ENCODE measurements around the gene IARS2. TPM values are rescaled to one million over a fixed set of nuclear protein-coding genes. Genes with fewer than 3 reads are reported as not detected.
A peak's percentile ranks its signal among the peaks of the same experiment; 100 is the strongest.
"Not testable (repeated sequence)": the region's sequence is repeated elsewhere in the genome, so short reads cannot be mapped to it uniquely, and the experiment has no call there.

The IARS2 gene
- total RNA-seq, result 76.6 TPM

DNA sequence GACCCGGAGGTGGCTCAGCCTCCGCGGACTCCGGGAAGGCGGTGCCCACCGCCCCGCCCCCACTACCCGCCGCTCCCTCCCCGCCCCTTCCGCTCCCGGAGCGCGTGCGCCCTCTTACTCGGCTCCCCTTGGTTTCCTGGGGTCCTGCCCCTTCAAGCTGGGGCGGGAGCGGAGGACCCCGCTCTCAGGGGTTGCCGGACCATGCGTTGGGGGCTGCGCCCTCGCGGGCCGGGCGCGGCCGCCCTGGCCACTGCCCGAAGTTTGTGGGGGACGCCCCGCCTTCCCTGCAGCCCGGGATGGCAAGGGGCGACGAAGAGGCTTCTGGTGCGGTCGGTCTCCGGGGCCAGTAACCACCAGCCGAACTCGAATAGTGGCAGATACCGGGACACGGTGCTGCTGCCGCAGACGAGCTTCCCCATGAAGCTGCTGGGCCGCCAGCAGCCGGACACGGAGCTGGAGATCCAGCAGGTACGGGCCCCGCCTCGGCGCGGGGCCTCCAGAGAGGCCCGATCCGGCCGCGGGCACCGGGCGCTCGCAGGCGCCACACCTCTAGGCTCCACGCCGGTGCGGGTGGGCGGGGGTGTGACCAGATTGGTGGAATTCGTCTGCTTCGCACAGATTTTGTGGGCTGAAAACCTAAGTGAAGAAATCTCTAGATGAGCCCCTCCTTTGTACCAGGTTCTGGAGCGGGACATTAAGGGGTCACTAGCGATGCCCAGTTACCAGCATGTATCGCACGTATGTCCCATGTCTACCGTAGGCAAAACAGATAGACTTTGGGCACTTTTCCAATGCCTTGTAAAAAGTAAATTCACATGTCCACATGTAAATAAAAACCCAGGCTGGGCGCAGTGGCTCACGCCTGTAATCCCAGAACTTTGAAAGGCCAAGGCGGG is at the start of gene IARS2:
TSS of gene IARS2 (plus strand) at position 117 of the 896 bp plus-strand sequence. CDS start at position 202, 85 bp downstream.
- DNase-seq (ENCODE audit: low spot score in 2 of 2), result peak; percentile 90
- FAIRE-seq, result no peak

DNA sequence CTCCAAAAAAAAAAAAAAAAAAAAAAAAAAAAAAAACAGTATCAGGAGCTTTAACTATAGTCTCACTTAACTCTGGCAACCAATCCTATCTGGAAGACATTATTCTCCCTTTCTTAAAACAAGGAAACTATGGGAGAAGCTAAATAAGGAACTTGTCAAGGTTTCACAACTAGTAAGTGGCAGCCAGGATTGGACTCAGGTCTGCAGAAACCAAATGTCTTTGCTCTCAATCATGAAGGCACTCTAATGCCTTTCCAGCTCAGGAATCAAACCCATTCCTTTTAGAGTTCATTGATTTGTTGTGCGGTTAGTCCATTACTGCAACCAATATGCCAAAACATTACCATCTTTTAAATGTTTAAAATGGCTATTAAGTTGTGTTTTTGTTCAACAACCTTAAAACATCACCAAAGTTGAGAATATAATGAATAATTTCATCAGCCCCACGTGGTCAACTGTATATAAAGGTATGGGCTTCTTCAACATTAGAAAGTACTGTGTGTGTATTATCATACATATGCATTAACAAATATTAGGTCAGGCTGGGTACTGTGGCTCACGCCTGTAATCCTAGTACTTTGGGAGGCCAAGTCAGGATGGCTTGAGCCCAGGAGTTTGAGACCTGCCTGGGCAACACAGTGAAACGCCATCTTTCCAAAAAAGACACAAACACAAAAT is 49.1 kb upstream of the IARS2 start:
- FAIRE-seq (no peak), DNase-seq (ENCODE audit: low spot score in 2 of 2) (no peak)

DNA sequence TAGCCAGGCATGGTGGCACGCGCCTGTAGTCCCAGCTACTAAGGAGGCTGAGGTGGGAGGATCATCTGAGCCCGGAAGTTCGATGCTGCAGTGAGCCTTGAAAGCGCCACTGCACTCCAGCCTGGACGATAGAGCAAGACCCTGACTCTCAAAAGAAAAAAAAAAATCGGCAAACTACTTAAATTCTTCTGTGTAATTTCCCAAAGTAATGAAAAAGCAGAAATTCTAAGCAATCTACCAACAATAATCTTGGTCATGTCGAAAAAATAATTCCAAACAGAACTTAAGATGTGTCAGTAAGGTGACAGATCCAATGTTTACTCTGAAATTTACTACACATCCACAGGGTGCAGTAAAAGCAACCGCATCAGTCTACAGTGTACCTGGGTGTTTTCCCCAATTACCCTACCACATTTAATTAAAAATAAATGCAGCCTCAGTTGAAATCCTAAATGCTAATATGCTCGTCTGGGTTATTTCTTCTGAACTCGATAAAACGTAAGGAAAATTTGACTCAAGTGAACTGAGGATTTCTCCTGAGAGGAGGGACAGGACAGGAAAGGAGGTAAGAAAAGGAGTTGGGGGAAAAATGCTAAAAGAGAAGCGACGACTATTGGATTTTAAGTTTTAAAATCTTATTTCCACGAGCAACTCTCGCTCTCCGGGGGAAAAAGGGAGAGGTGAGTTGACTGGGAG is 48.4 kb upstream of the IARS2 start:
- FAIRE-seq (no peak), DNase-seq (ENCODE audit: low spot score in 2 of 2) (no peak)

DNA sequence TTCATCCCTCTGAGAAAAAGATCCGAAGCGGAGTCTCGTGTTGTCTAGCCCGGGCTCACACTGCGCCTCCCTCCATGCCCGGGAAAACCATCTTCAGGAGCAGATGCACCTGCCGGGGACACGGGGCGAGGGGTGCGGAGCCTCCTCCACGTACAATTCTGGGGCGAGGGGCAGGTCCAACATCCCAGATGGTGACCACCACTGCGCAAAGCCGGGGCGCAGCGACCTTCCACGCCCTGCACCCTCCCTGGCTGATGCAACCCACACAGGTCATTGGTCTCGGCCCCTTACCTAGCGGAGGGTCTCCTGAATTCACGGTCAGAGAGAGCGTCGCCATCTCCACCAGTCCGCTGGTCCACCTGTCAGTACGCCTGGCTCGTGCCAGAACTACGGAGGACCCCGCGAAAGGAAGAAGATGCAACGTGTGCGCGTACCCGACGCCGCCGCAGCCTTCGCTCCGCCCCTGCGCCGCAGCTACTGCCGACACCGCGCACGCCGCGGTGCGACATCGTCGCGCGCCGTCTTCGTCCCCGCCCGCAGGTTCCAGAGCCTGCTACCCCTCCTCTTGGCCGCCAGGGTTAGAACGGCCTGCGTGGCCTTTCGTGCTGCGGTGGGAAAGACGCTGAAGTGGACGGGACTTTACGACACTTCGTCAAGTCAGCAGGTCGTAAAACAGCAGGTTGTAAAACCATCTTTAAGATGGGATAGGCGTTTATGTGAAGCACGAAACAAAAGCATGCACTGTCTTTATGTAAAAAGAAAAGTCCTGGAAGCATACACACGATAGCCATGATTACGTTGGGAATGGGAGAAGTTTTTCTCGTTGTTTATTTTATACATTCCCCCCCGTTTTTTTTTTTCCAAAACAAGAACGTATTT is 47.6 kb upstream of the IARS2 start, which contains the start of gene EPRS1:
TSS of gene EPRS1 (minus strand) at position 454 of the 879 bp plus-strand sequence. CDS start at position 337, 117 bp downstream.
- DNase-seq (ENCODE audit: low spot score in 2 of 2) (peak; percentile 77 to 87), FAIRE-seq (no peak)

DNA sequence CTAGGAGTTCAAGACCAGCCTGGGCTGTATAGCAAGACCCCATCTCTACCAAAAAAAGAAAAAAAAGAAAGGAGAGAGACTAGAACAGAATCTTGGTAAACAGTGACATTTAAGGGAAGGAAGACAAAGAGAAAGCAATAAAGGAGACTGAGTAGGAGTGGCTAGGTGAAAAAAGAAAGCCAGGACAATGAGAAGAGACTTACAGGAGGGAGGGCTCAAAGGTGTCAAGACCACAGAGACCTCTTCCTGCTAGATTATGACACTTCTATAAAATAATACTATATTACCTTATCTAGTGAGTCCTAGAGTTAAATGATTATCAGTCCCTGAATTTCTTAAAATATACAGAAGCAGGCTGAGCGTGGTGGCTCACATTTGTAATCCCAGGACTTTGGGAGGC is 37.6 kb upstream of the IARS2 start:
- FAIRE-seq (no peak), DNase-seq (ENCODE audit: low spot score in 2 of 2) (no peak)

DNA sequence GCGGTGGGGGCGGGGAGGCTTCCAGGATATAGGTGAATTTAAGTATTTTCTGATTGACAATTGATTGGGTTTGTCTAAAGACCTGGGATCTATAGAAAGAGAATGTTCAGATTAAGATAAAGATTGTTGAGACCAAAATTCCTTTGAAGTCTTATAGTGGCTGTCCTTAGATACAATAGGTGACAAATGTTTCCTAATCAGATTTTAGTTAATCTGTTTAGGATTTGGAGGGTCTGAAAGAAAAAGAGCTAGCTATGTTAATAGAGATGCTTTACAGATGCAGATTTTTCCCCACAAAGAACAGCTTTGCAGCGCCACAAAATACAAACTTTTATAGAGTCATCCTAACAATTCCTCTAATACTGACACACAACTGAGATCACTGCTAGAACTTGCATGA is 33.1 kb upstream of the IARS2 start:
- no peak for DNase-seq (ENCODE audit: low spot score in 2 of 2)
- no peak for FAIRE-seq

DNA sequence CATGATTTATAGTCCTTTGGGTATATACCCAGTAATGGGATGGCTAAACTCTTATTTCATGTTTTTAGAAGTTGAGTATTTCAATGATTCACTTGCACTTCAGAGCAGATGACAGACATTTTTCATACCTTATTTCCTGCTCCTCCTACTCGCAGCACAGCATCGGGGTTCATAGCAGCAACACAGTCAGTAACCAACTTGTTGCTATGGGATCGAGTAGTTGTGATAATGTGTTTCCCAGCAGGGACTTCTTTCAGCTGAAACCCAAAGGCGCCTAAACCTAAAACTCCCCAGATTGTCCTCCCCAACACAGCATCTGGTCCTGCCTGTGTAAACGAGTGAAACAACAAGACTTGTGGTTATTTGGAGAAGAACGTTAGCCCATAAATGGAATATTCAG is 31.3 kb upstream of the IARS2 start:
- no peak for FAIRE-seq

DNA sequence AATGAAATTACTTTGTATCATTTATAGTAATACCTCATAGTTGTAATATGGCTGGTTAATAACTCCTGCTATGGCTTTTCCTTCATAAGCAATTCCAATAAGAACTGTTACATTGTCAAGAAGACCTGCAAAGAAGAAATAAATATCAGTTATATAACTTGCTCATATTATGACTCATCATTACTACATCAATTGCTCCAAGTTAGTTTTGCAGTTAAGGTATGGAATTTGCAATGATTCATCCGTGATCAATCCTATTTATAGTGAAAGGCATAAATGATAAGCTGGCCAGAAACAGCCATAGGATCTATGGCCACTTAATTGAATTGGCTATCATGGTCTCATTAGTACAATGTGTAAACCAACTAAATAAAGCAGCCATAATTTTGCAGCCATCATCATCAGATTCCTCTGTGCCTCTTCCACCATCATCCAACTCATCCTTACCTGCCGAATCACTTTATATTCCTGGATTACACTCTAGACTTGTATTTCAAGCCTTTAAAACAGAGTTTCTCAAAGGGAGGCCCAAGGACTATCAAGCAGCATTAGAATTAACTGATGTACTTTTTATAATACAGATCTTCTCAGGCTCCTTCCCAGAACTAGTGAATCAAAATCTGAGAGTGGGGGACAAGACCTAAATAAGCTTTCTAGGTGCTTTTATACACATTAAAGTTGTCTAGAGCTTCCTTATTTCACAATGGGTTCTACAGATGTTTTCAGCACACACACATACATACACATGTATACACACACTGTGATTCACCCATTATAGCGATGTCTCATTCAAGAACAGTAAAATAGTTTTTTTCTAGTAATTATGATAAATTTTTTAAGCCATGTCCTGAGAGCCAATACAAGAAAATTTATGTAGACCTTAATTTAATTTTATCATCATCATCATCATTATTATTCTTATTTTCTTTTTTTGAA is 26.4 kb upstream of the IARS2 start:
- FAIRE-seq, result no peak
- no peak for DNase-seq (ENCODE audit: low spot score in 2 of 2)

More for the DNA sequence above, 31.3 kb upstream of the IARS2 start:
- no peak for DNase-seq (ENCODE audit: low spot score in 2 of 2)

DNA sequence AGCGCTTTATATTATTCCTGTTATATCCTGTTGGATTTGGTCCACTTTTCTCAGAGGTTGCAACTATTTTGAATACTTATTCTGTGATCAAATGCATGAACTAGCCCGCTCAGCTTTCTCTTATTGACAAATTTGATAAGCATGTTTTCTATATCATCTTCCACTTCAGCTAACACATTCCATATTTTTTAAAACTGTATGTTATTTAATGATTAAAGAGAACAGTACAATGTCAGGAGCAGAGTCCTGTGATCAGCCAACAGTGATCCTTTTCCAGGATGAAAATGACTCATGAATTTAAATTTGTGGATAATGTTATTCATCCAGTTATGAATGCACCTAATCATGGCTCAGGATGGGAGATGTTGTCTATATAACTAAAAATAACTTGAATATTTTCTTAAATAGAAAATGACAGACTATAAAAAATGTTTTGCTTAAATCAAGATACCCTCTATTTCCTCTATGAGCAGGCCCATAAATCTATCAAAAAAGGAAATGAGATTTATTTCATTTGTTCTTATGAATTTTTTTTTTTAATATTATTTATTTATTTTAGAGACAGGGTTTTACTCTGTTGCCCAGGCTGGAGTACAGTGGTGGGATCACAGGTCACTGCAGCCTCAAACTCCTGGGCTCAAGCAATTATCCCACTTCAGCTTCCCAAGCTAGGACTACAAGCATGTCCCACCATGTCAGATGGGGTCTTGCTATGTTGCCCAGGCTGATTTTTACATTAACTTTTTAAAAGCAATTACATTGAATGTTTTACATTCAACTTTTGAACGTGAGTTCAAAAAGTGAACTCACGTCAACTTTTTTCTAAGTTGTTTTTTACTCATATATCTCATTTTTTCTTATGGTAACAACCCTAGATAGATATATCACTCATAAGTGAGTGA is 16.8 kb upstream of the IARS2 start:
- no peak for FAIRE-seq
- DNase-seq (ENCODE audit: low spot score in 2 of 2), result no peak

DNA sequence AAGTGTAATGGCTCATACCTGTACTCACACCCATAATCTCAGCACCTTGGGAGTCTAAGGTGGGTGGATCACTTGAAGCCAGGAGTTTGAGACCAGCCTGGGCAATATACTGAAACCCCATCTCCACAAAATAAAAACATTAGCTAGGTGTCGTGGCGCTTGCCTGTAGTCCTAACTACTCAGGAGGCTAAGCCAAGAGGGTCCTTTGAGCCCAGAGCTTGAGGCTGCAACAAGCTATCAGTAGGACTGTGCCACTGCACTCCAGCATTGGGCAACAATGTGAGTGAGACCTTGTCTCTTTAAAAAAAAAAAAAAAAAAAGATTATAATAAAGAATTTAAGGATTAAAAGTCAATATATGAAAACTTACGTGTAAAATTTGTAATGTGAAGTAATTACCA is 16.0 kb upstream of the IARS2 start:
- no peak for DNase-seq (ENCODE audit: low spot score in 2 of 2)
- FAIRE-seq, result no peak

DNA sequence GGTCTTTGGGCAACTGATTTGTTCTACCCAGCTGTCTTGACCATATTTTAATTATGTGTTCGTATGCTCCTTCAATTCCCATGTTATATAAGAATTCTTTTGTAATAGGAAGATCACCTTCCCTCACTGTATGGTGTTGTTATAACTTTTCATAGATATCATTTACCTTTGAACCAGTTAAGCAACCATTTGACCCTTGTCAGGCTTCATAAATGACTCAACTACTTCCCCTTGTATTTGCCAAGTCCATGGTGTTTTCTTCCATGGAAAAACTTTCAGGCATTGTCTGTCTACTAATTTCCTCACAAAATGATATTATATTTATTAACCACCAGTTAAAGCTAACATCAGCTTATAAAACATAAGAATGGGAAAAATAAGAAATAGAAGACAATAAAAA is 9.5 kb upstream of the IARS2 start:
- DNase-seq (ENCODE audit: low spot score in 2 of 2), result no peak
- FAIRE-seq, result no peak

DNA sequence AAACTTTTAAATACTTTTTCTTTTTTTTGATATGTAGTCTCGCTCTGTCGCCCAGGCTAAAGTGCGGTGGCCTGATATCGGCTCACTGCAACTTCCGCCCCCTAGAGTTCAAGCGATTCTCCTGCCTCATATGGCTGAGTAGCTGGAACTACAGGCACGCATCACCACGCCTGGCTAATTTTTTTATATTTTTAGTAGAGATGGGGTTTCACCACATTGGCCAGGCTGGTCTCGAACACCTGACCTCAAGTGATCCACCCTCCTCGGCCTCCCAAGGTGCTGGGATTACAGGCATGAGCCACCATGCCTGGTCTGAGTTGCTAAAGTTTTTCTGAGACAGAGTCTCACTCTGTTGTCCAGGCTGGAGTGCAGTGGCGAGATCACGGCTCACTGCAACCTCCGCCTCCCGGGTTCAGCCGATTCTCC is 7.7 kb upstream of the IARS2 start:
- FAIRE-seq; DNase-seq (ENCODE audit: low spot score in 2 of 2): not testable (repeated sequence)

DNA sequence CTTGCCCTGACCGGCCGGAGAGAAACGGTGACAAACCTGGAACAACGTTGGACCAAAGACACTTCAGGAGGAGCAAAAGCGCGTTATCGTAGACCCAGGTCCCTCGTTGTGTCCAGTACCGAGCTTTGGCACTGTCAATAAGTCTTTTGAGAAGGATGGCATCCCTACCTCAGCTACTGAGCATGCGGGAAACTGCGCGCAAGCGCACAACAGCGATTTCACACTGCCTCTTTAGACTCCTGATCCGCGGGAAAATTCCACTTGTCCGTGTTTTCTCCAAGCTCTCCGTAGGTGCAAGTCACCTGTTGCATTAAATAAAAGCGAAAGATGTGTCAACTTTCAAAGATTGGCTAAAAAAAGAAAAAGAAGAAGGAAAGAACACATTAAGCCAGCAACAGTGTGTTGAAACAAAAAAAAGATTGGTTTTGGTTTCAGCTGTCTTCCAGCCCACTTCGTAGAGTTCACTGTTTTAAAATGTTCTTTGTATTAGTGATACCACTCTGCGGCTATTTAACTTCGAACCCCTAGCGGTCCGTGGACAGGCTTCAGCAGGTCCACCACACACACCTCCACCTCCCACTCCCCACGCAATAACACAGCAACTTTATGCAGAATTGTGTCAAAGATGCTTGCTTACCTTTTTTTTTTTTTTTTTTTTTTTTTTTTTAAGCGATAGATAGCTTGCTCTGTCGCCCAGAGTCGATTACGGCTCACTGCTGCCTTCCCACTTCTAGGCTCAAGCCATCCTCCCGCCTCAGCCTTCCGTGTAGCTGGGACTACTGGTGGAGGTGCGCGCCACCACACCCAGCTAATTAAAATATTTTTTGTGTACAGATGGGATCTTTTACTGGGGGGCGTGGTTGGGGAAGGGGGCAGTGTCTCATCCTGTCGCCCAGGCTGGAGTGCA is 4.0 kb upstream of the IARS2 start, which contains the start of gene BPNT1:
TSS of gene BPNT1 (minus strand) at position 139 of the 907 bp plus-strand sequence. CDS start 9,942 bp downstream, outside the sequence.
- DNase-seq (ENCODE audit: low spot score in 2 of 2) (peak; percentile 69 to 79), FAIRE-seq (no peak)

DNA sequence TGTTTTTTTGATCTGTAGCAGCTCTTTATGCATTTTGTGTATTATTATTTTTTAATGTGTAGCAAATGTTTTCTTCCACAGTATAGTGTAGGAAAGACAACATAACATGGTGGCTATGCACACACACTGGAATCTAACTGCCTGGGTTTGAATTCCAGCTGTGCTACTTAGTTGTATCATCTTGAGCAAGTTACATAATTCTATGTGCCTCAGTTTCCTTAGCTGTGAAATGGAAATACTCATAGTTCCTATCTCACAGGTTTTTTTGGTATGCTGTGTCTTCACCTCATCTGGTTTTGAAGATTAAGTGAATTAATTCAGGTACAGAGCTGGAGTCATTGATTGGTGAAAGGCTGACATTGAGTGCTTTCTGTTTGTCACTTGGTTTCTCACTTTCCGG is 1.2 kb upstream of the IARS2 start:
- DNase-seq (ENCODE audit: low spot score in 2 of 2) (no peak), FAIRE-seq (no peak)

DNA sequence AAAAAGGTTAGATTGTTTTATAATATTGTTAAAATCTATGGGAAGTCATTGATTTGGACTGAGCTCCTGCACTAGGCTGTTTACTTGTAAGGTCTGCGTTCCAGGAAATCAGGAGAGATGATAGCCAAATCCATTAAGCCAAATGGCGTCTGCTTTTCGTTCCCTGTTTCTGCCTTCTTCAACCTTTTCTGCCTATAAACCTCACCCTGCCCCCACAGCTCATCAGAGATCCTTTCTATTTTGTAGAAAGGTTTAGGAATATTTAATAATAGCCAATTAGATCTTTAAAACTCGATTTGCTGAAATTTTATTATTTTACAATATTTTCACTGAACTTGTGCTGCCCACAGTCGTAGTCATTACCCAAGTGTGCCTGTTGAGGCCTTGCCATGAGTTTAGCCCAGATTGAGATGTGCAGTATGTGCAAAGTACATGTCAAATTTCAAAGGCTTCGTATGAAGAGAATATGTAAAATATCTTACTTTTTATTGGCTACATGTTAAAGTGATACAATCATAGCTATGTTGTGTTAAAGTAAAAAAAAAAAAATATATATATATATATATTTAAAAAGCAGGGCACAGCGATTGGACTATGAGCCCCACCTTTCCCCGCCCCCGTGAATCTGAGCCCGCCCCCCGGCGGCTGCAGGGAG is 444 bp upstream of the IARS2 start:
- DNase-seq (ENCODE audit: low spot score in 2 of 2) (no peak), FAIRE-seq (no peak)

DNA sequence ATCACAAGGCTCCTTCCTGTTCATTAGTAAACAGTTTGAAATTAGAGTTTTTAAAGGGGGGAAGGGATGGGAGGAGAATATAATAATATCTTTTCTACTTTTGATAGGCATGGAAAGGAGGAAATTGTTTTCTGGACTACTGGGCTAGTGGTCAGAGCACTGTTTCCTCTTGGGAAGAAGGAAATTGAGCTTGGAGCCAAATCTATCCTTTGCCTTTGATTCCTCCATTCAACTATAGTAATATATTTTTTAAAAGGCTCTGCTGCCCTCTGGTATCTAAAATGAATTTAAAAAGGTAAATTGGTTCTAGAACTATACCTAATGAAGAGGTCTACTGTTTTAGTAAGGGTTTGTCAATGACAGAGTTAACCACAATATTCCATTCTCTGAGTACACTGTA is 5.9 kb downstream of the IARS2 start:
- DNase-seq (ENCODE audit: low spot score in 2 of 2) (no peak), FAIRE-seq (no peak)

Data from frontal cortex (tissue), 4 donors.